ENCODE results near the gene FBXO31.

Gene FBXO31

DNA sequence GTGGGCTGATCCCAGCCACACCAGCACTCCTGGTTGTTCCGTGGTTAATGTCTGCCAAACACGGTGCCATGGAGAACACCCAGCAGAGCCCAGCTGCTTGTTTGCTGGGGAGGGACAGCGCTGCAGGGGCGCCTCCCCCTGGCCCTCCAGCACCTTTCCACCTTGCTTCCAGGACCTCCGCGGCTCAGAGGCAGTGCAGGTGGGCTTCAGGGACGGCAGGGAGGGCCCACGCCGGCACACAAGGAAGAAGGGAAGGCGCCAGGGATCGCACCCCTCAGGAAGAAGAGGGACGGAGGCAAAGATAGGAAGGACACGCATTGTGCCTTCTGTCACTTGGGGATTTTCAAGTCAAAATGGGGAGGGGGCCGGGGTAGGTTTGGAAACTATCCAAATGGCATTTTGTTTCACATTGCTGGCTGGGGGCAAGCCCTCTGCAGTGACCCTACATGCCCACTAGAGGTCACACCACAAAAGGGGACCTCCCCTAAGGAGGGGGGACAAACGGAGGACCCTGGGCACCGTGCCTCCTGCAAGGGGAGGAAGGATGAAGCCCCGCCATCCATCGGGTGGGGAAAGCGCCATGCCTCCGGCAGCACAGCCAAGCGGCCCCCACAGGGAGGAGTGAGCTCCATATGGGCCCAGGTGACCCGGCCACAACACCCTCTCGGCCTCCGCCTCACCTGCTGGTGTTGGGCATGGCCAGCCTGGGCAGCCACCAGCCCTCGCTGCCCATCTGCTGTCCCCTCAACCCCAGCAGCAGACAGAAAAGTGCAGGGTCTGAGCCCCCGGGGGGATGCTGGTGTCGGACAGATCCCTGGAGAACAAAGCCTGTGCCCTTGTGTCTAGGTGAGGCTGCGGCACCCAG, 58.9 kb downstream of the FBXO31 start:
- H3K4me3 ChIP-seq (ENCODE audit: low read depth, low read length): no peak overlapping the region
- DNase-seq (ENCODE audit: low read depth): no peak
- in situ Hi-C loops (cut with HindIII; ENCODE audit: low sequenced_read_pairs): no loop called here
- TF ChIP-seq, protein P1, sequence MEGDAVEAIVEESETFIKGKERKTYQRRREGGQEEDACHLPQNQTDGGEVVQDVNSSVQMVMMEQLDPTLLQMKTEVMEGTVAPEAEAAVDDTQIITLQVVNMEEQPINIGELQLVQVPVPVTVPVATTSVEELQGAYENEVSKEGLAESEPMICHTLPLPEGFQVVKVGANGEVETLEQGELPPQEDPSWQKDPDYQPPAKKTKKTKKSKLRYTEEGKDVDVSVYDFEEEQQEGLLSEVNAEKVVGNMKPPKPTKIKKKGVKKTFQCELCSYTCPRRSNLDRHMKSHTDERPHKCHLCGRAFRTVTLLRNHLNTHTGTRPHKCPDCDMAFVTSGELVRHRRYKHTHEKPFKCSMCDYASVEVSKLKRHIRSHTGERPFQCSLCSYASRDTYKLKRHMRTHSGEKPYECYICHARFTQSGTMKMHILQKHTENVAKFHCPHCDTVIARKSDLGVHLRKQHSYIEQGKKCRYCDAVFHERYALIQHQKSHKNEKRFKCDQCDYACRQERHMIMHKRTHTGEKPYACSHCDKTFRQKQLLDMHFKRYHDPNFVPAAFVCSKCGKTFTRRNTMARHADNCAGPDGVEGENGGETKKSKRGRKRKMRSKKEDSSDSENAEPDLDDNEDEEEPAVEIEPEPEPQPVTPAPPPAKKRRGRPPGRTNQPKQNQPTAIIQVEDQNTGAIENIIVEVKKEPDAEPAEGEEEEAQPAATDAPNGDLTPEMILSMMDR (IDR thresholded peaks at IDR 0.05; ENCODE audit: low read depth, low read length, missing control alignments): peak; percentile 87

DNA sequence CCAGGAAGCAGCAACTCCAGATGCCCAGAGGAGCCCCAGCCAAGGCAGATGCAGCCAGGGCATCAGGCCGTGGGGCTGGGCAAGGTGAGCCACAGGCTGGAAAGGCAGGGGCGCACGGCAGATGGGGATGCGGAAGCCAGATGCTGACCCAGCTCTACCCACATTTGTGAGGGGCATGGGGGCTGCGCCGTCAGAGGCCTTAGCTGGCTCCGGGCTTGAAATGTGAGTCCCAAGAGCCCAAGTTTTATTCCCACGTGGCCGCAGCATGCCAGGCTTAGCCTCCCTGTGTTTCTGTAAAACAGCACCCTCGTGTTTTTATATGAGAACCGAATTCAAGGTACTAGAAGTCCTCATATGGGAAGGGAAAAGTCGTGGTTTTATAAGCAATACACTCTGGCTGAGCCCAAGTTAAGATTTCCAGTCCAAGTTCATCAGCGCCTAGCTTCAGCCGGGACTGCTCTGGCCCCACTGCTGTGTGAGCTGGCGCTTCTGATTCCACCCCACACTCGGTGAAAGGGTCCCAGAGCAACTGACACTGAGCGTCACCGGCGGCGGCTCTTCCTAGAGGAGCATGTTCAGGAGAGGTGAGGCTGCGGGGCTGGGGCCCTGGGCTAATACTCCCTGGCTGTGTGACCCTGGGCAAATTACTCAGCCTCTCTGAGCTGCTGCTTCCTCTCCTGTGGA, 59.7 kb downstream of the FBXO31 start:
- in situ Hi-C loops (cut with HindIII; ENCODE audit: low sequenced_read_pairs): no loop called here
- DNase-seq (ENCODE audit: low read depth): no peak
- TF ChIP-seq, protein P1 (IDR thresholded peaks at IDR 0.05; ENCODE audit: low read depth, low read length, missing control alignments): no peak
- no peak overlapping the region for H3K4me3 ChIP-seq (ENCODE audit: low read depth, low read length)

DNA sequence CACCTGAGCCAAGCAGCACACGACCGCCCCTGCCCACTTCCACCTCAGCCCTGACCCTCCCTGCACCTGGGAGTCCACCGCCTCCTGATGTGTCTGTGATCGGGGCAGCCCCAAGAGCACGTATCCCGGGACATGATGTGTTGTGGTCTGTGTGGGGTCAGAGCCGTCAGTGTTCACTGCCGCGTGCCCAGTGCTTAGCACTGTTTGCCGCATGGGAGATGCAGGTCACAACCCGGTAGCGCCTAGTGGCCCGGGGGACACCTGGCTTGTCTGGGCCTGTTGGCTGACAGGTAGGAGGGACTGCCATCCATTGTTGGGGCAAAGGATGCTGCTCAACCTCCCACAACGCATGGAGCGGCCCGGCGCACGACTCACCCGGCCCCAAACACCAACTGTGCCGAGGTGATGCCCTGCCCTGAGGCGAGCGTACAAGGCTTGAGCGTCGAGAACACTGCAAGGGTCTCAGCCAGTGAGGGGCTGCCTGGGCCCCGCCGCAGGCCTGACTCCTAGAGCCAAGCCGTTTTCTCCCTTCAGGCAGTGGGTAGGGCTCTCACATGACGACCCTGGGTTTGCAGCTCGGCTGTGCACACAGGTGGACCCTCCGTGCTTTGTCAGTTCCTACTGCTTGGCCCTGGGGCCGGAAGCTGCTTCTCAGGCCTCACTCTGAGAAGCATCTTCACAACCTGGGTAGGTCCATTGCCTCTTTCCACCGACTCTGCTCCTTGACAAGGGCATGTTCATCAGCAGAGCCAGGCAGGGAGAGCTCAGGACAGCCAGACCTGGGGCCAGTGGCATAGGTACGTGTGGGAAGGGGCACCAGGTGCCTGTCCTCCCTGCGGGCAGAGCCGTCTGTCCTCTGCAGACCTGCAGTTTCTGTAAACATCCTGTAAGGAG, 60.5 kb downstream of the FBXO31 start:
- DNase-seq (ENCODE audit: low read depth): no peak
- in situ Hi-C loops (cut with HindIII; ENCODE audit: low sequenced_read_pairs): no loop called here
- H3K4me3 ChIP-seq (ENCODE audit: low read depth, low read length): no peak overlapping the region
- TF ChIP-seq, protein P1 (IDR thresholded peaks at IDR 0.05; ENCODE audit: low read depth, low read length, missing control alignments): no peak

DNA sequence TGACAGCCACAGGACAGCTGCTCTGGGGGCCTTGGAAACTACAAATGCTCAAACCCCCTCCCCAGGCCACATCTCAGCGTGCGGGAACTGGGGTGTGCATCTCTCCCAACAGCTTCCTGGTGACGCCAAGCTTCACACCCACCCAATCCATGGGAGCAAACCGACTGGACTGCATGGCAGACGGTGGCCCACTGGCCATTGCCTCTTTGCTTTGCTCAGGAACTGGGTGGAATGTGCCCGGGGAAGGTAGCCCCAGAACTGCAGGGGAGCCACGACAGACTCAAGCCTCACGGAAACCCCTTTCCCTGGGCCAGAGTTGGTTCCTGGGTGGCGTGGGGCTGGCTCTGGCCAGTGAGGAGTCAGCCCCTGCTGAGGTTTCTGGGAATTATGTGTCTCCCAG, 61.2 kb downstream of the FBXO31 start:
- no peak overlapping the region for H3K4me3 ChIP-seq (ENCODE audit: low read depth, low read length)
- in situ Hi-C loops (cut with HindIII; ENCODE audit: low sequenced_read_pairs): no loop called here
- TF ChIP-seq, protein P1 (IDR thresholded peaks at IDR 0.05; ENCODE audit: low read depth, low read length, missing control alignments): no peak
- DNase-seq (ENCODE audit: low read depth): no peak

DNA sequence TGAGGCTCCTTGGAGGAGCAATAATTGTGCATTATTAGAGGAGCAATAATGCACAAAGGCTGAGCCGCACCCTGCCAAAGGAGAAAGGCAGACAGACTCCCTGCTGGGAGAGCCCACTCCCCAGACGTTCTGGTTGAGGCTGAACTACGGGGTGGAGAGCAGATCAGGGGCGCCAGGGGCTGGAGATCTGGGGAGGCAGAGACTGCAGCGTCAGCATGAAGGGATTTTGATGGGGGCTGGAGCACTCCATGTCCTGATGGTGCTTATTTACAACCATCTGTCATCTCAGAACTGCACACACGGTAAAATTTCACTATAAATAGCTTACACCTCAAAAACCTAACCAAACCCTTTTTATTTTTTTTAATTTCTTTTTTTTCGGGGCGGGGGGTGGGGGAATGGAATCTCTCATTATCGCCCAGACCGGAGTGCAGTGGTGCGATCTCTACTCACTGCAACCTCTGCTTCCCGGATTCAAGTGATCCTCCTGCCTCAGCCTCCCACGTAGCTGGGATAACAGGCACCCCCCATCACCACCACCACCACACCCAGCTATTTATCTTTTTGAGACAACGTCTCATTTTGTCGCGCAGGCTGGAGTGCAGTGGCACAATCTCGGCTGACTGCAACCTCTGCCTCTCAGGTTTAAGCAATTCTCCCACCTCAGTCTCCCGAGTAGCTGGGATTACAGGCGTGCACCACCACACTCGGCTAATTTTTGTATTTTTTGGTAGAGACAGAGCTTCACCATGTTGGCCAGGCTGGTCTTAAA, 62.1 kb downstream of the FBXO31 start:
- in situ Hi-C loops (cut with HindIII; ENCODE audit: low sequenced_read_pairs): no loop called here
- no peak overlapping the region for H3K4me3 ChIP-seq (ENCODE audit: low read depth, low read length)
- no peak for DNase-seq (ENCODE audit: low read depth)
- TF ChIP-seq, protein P1 (IDR thresholded peaks at IDR 0.05; ENCODE audit: low read depth, low read length, missing control alignments): no peak
